ENCODE measurements around the gene SCTR. TPM values are rescaled to one million over a fixed set of nuclear protein-coding genes. Genes with fewer than 3 reads are reported as not detected.

The SCTR gene
- total and polyA plus RNA-seq, 2 of the 13 experiments (the other 11 are each of a cell fraction or from before 2014, with no cell fraction given), result not detected

GRCh38 chr2:119469661-119470297, 54.5 kb downstream of the SCTR start (continued):
- TF ChIP-seq, protein P1, sequence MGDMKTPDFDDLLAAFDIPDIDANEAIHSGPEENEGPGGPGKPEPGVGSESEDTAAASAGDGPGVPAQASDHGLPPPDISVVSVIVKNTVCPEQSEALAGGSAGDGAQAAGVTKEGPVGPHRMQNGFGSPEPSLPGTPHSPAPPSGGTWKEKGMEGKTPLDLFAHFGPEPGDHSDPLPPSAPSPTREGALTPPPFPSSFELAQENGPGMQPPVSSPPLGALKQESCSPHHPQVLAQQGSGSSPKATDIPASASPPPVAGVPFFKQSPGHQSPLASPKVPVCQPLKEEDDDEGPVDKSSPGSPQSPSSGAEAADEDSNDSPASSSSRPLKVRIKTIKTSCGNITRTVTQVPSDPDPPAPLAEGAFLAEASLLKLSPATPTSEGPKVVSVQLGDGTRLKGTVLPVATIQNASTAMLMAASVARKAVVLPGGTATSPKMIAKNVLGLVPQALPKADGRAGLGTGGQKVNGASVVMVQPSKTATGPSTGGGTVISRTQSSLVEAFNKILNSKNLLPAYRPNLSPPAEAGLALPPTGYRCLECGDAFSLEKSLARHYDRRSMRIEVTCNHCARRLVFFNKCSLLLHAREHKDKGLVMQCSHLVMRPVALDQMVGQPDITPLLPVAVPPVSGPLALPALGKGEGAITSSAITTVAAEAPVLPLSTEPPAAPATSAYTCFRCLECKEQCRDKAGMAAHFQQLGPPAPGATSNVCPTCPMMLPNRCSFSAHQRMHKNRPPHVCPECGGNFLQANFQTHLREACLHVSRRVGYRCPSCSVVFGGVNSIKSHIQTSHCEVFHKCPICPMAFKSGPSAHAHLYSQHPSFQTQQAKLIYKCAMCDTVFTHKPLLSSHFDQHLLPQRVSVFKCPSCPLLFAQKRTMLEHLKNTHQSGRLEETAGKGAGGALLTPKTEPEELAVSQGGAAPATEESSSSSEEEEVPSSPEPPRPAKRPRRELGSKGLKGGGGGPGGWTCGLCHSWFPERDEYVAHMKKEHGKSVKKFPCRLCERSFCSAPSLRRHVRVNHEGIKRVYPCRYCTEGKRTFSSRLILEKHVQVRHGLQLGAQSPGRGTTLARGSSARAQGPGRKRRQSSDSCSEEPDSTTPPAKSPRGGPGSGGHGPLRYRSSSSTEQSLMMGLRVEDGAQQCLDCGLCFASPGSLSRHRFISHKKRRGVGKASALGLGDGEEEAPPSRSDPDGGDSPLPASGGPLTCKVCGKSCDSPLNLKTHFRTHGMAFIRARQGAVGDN (CRISPR knock-in tag; IDR thresholded peaks at IDR 0.05), result no peak
- TF ChIP-seq ARID5B (CRISPR knock-in tag; IDR thresholded peaks at IDR 0.05) (peak; percentile 77), ZBTB39 (CRISPR knock-in tag; IDR thresholded peaks at IDR 0.05) (0 out of 2 replicates have a peak, but pooled peaks have one; percentile 73), ZMYM4 (CRISPR knock-in tag; IDR thresholded peaks at IDR 0.05) (peak; percentile 79), SMAD3 (CRISPR knock-in tag; IDR thresholded peaks at IDR 0.05) (0 out of 2 replicates have a peak, but pooled peaks have one; percentile 23), LCORL (IDR thresholded peaks at IDR 0.05) (peak; percentile 19; the same call in 1 of the 2 replicates), LCORL (CRISPR knock-in tag; IDR thresholded peaks at IDR 0.05) (peak; percentile 98)
